ENCODE measurements around the gene SMIM41.

Gene SMIM41

DNA sequence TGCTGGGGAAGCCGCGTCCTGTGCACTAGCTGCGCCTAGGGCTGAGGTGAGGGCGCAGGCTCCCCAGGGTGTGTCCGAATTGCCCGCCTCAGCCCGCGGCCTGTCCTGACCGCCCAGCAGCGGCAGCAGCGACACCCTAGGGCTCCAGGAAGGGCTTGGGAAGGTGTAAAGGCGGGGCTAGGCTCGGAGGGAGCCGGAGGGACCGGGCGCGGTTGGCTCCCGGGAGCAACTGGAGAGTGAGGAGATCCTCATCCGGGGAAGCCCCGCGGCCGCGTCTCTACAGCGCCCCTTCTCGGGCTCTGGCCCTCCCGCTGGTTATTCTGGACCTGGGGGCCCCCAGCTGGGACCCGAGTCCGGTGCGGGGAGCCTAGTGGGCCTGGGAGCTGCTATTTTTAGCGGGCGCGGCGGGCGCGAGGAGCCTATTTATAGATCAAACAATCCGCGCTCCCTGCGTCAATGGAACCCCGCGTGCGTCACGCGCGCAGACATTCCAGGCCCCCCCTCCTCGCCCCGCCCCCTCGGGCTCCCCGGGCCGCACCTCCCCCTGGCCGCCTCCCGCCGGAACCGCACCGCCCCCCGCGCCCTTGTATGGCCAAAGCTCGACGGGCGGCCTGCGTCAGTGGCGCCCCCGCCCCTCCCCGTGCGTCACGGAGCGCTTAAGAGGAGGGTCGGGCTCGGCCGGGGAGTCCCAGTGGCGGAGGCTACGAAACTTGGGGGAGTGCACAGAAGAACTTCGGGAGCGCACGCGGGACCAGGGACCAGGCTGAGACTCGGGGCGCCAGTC is 28.6 kb upstream of the SMIM41 start, which contains the start of gene NR4A1:
NR4A1 (plus strand) TSS at position 685 of the 784 bp plus-strand sequence. CDS start 2,887 bp downstream, outside the sequence.
- peak; percentile 34 to 91 for DNase-seq

GRCh38 chr12:52052468-52053186 is 26.9 kb upstream of the SMIM41 start:
- no peak for DNase-seq

- no peak for DNase-seq
Observed at GRCh38 chr12:52053536-52054209, 25.8 kb upstream of the SMIM41 start.

DNA sequence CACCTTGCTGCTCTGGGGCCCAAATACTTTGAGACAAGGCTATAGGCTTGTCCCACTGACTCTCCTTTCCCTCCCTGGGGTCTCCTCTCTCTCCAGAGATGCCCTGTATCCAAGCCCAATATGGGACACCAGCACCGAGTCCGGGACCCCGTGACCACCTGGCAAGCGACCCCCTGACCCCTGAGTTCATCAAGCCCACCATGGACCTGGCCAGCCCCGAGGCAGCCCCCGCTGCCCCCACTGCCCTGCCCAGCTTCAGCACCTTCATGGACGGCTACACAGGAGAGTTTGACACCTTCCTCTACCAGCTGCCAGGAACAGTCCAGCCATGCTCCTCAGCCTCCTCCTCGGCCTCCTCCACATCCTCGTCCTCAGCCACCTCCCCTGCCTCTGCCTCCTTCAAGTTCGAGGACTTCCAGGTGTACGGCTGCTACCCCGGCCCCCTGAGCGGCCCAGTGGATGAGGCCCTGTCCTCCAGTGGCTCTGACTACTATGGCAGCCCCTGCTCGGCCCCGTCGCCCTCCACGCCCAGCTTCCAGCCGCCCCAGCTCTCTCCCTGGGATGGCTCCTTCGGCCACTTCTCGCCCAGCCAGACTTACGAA is 25.2 kb upstream of the SMIM41 start:
- no peak for DNase-seq

- no peak for DNase-seq
Observed at GRCh38 chr12:52054833-52055730, 24.4 kb upstream of the SMIM41 start.

GRCh38 chr12:52055731-52056711 is 23.5 kb upstream of the SMIM41 start:
- DNase-seq: no peak

GRCh38 chr12:52056801-52057637 is 22.5 kb upstream of the SMIM41 start:
- DNase-seq: no peak

GRCh38 chr12:52057638-52058576 is 21.6 kb upstream of the SMIM41 start:
- DNase-seq: no peak

GRCh38 chr12:52058631-52059361 is 20.7 kb upstream of the SMIM41 start:
- no peak for DNase-seq

DNA sequence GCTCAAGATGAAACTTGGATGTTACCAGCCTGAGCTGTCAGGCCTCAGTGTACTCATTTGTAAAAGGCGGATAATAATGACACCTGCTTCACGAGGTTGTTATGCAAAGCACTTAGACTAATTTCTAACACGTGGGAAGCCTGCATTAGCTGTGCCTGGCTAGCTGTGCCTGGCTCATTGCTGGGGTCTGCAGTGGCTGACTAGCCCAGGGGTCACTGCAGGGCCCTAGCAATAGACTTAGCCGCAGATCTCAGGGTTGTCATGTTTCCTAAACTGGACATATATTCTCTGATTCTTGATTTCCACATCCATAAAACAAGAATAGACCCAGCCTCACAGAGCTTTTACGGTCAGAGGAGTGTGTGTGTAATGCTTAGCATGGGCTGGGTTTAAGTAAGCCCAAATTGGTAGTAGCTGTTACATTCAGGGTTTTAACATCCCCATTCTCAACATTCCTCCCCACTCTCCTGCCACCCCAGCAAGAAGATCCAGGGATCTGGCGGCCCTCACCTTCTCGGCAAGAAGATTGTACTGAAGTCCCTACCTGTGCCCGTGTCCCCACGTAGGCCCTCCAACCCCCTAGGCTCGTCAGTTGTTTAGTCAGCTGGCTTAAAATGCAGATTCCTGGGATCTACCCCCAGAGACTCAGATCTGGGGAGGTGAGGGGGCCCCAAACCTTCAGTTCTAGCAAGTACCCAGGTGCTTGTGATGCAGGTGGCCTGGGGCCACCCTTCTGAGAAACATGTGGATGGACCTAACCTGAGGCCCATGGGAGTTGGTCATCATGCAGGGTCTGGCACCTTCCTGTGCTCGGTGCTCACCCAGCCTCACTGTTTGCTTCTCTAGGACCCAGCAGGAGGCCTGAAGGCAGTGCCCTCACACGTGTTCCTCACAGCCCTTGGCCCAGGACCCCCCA is 19.7 kb upstream of the SMIM41 start:
- DNase-seq: no peak

- DNase-seq: no peak
Observed at GRCh38 chr12:52060498-52061177, 18.9 kb upstream of the SMIM41 start.

- no peak for DNase-seq
Observed at GRCh38 chr12:52061470-52062166, 17.9 kb upstream of the SMIM41 start.

- DNase-seq: no peak
Observed at GRCh38 chr12:52062167-52063081, 17.1 kb upstream of the SMIM41 start.

All from bone marrow (tissue), 2 donors.